VCaP (cell line): ENCODE results near the gene INTS14.

Source experiments
- H3K27ac ChIP-seq: fragments of 450-650 bp; 2 replicates; pipeline ENCODE4 v1.5.1; 2017
- CTCF ChIP-seq: fragments of 450-650 bp; conservative IDR thresholded peaks from 2 replicates; pipeline ENCODE4 v1.5.1; 2017; ENCODE audit warnings: mild to moderate bottlenecking, moderate library complexity

Gene INTS14

GRCh38 chr15:65641768-65642475, 31.0 kb upstream of the INTS14 start:
- H3K27ac ChIP-seq = peak overlapping the region; percentile 67
- TF ChIP-seq CTCF = no peak

- H3K27ac ChIP-seq = no peak overlapping the region
- TF ChIP-seq CTCF = no peak
Measured at GRCh38 chr15:65639509-65639908, 28.6 kb upstream of the INTS14 start.

GRCh38 chr15:65638681-65639089, 27.8 kb upstream of the INTS14 start:
- no peak overlapping the region for H3K27ac ChIP-seq
- peak; percentile 93 for TF ChIP-seq CTCF

- no peak overlapping the region for H3K27ac ChIP-seq
- no peak for TF ChIP-seq CTCF
Measured at GRCh38 chr15:65638109-65638508, 27.2 kb upstream of the INTS14 start.

GRCh38 chr15:65634356-65634755, 23.4 kb upstream of the INTS14 start:
- TF ChIP-seq CTCF = no peak
- no peak overlapping the region for H3K27ac ChIP-seq

GRCh38 chr15:65633752-65634151, 22.8 kb upstream of the INTS14 start:
- no peak overlapping the region for H3K27ac ChIP-seq
- no peak for TF ChIP-seq CTCF

GRCh38 chr15:65632780-65633375, 21.9 kb upstream of the INTS14 start:
- H3K27ac ChIP-seq = no peak overlapping the region
- TF ChIP-seq CTCF = no peak
